ENCODE data around the gene KRTAP10-6. TPM values are rescaled to one million over a fixed set of nuclear protein-coding genes. Genes with fewer than 3 reads are reported as not detected.
"Not testable (repeated sequence)": the region's sequence is repeated elsewhere in the genome, so short reads cannot be mapped to it uniquely, and the experiment has no call there.

Gene KRTAP10-6
- total and polyA plus RNA-seq, 3 donors from 2014 or later = not detected

DNA sequence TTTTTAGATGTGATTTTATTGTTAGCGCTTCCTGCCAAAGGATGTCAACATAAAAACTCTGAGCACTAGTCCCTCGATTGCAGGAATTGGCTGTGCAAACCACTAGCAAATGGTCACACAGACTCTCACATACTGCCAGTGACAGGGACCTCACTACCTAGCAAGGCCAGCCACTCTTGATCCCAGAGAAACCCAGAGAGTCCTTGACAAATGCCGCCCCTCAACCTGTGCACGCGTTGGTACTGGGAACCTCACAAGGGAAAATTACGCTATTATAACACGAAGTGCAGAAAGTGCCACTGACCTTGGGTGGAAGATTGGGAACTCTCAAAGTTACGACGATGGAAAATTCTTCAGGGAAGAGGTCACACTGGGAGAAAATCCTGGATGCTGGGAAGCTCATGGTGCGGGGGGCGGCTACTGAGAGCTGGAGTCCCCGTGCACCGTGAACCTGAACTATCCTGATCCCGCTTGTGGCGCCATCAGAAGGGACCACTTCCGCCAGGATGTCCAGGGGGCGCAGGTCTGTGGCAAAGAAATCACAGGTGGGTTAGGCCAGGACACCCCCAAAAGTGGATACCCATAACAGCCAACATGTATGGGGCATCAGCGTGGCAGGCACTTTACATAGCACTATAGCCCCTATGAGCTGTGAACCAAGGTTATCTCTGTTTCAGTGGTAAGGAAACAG, 24.7 kb downstream of the KRTAP10-6 start:
- intact Hi-C loops (cut with DNase I; ENCODE audit: low total_unique reads) = no loop called here
- Histone ChIP-seq H3K36me3 (ENCODE audit: low read depth, missing control alignments) (no peaks in the 10 kb centered on the region), H3K9me3 (no peaks in the 10 kb centered on the region), H3K4me1 (no peaks in the 10 kb centered on the region), H3K27ac (no peak overlapping the region), H3K4me3 (no peak overlapping the region), H3K27me3 (no peaks in the 10 kb centered on the region)
- no peak for DNase-seq
- 78 to 89% methylated on average over 18 of the region's 18 CpGs for WGBS, 2 donors
- TF ChIP-seq POLR2A (IDR thresholded peaks at IDR 0.05) = no peak
- TF ChIP-seq, protein P1, sequence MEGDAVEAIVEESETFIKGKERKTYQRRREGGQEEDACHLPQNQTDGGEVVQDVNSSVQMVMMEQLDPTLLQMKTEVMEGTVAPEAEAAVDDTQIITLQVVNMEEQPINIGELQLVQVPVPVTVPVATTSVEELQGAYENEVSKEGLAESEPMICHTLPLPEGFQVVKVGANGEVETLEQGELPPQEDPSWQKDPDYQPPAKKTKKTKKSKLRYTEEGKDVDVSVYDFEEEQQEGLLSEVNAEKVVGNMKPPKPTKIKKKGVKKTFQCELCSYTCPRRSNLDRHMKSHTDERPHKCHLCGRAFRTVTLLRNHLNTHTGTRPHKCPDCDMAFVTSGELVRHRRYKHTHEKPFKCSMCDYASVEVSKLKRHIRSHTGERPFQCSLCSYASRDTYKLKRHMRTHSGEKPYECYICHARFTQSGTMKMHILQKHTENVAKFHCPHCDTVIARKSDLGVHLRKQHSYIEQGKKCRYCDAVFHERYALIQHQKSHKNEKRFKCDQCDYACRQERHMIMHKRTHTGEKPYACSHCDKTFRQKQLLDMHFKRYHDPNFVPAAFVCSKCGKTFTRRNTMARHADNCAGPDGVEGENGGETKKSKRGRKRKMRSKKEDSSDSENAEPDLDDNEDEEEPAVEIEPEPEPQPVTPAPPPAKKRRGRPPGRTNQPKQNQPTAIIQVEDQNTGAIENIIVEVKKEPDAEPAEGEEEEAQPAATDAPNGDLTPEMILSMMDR (IDR thresholded peaks at IDR 0.05) = no peak

GRCh38 chr21:44566403-44566802, 25.9 kb downstream of the KRTAP10-6 start:
- H3K4me1 ChIP-seq = no peaks in the 10 kb centered on the region
- H3K27ac ChIP-seq = no peak overlapping the region
- WGBS, 2 donors = 83 to 87% methylated on average over 1 of the region's 1 CpG
- H3K27me3 ChIP-seq = no peaks in the 10 kb centered on the region
- no peak overlapping the region for H3K4me3 ChIP-seq
- H3K36me3 ChIP-seq (ENCODE audit: low read depth, missing control alignments) = no peaks in the 10 kb centered on the region
- H3K9me3 ChIP-seq = no peaks in the 10 kb centered on the region
- no peak for TF ChIP-seq POLR2A (IDR thresholded peaks at IDR 0.05)
- TF ChIP-seq, protein P1 (IDR thresholded peaks at IDR 0.05) = no peak
- intact Hi-C loops (cut with DNase I; ENCODE audit: low total_unique reads) = no loop called here
- DNase-seq = no peak

DNA sequence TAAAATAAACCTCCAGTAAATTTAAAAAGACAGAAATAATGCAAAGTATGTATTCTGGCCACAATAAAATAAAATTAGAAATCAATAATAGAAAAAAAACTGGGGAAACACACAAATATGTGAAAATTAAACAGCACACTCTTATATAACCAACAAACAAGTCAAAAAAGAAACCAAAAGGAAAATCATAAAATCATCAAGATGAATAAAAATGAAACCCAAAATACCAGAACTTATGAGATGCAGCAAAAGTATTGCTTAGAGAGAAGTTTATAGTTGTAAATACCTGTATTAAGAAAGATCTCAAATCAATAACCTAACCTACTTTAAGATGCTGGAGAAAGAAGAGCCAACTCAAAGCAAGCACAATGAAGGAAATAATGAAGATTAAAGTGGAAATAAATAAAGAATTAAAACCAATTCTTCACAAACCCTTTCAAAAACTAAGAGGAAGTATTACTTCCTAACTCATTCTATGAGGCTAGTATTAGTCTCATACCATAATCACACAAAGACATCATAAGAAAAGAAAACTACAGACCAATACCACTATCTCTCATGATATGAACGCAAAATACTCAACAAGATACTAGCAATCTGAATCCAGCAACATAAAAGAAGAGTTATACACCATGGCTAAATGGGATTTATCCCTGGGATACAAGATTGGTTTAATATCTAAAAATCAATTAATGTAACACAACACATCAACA, 27.3 kb downstream of the KRTAP10-6 start:
- Histone ChIP-seq H3K4me3 (no peak overlapping the region), H3K27me3 (no peaks in the 10 kb centered on the region), H3K27ac (no peak overlapping the region), H3K4me1 (no peaks in the 10 kb centered on the region), H3K9me3 (no peaks in the 10 kb centered on the region), H3K36me3 (ENCODE audit: low read depth, missing control alignments) (no peaks in the 10 kb centered on the region)
- TF ChIP-seq POLR2A (IDR thresholded peaks at IDR 0.05) = no peak
- WGBS, 2 donors = 0 to 86% methylated on average over 1 of the region's 1 CpG
- intact Hi-C loops (cut with DNase I; ENCODE audit: low total_unique reads) = no loop called here
- DNase-seq = no peak

DNA sequence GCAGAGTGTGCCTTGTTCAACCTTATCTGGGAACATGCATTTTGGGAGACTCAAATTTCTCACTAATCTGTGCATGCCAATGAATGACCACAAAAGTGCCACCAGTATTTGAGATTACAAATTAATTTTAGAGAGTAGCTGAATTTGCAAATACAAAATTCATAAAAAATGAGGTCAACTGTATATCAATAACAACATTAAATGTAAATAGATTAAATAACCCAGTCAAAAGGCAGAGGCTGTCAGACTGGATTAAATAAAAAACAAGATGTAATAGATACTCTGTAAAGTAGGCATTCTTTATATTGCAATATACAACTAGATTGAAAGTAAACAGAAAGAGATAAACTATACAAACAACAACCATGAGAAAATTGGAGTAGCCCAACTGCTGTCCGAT, 28.2 kb downstream of the KRTAP10-6 start:
- no peaks in the 10 kb centered on the region for H3K27me3 ChIP-seq
- no peak overlapping the region for H3K4me3 ChIP-seq
- H3K9me3 ChIP-seq = no peaks in the 10 kb centered on the region
- H3K4me1 ChIP-seq = no peaks in the 10 kb centered on the region
- 97 to 100% methylated on average over 1 of the region's 1 CpG for WGBS, 2 donors
- intact Hi-C loops (cut with DNase I; ENCODE audit: low total_unique reads) = no loop called here
- TF ChIP-seq, protein P1 (IDR thresholded peaks at IDR 0.05) = no peak
- no peak for TF ChIP-seq POLR2A (IDR thresholded peaks at IDR 0.05)
- H3K27ac ChIP-seq = no peak overlapping the region
- H3K36me3 ChIP-seq (ENCODE audit: low read depth, missing control alignments) = no peaks in the 10 kb centered on the region
- DNase-seq = no peak

- no peak for DNase-seq
- intact Hi-C loops (cut with DNase I; ENCODE audit: low total_unique reads) = no loop called here
- 56 to 74% methylated on average over 5 of the region's 5 CpGs for WGBS, 2 donors
These were observed 33.6 kb downstream of the KRTAP10-6 start, which contains the start of gene KRTAP10-3 for GRCh38 chr21:44558695-44559094. Gene KRTAP10-3 (minus strand): TSS chr21:44558795. CDS start chr21:44558715, 80 bp downstream.

GRCh38 chr21:44558329-44558675, 34.0 kb downstream of the KRTAP10-6 start:
- 55 to 65% methylated on average over 6 to 9 of the region's 10 CpGs for WGBS, 2 donors
- H3K9me3 ChIP-seq; DNase-seq; H3K36me3 ChIP-seq (ENCODE audit: low read depth, missing control alignments); H3K4me3 ChIP-seq; H3K4me1 ChIP-seq; H3K27me3 ChIP-seq; H3K27ac ChIP-seq; intact Hi-C loops (cut with DNase I; ENCODE audit: low total_unique reads): not testable (repeated sequence)

More at GRCh38 chr21:44558695-44559094, 33.6 kb downstream of the KRTAP10-6 start, which contains the start of gene KRTAP10-3:
- Histone ChIP-seq H3K4me3 (no peak within 1 kb of the TSS), H3K9me3 (no peaks in the 10 kb centered on the region), H3K36me3 (ENCODE audit: low read depth, missing control alignments) (no peaks in the 10 kb centered on the region), H3K27me3 (no peaks in the 10 kb centered on the region), H3K4me1 (no peaks in the 10 kb centered on the region), H3K27ac (no peak within 1 kb of the TSS)
- TF ChIP-seq, protein P1 (IDR thresholded peaks at IDR 0.05) = no peak
- no peak for TF ChIP-seq POLR2A (IDR thresholded peaks at IDR 0.05)

Measured in testis (tissue), 3 donors.